Activated naive CD8-positive, alpha-beta T cell treated with anti-CD3 and anti-CD28 coated beads, Interleukin-2, amount 50 U/mL, for 24 hours (primary cell): ENCODE measurements around the gene EFHD2.
"Not testable (repeated sequence)": the region's sequence is repeated elsewhere in the genome, so short reads cannot be mapped to it uniquely, and the experiment has no call there.

Experiments used
- ATAC-seq: fragments of 150-1000 bp; cut with Tn5 transposase; one replicate; pipeline ENCODE4 v1.10.0; 2021
- DNase-seq: peaks from one replicate; pipeline ENCODE4 v3.0.0; 2021
- H3K27ac Mint-ChIP-seq: one replicate; pipeline ENCODE4 v1.8.0; 2021; ENCODE audit warnings: mild to moderate bottlenecking, mixed read lengths
- H3K27me3 Mint-ChIP-seq: one replicate; pipeline ENCODE4 v1.8.0; 2021; ENCODE audit warnings: mixed read lengths
- H3K36me3 Mint-ChIP-seq: one replicate; pipeline ENCODE4 v1.8.0; 2021; ENCODE audit warnings: low read depth, mixed read lengths
- H3K4me1 Mint-ChIP-seq: one replicate; pipeline ENCODE4 v1.8.0; 2021; ENCODE audit warnings: mixed read lengths
- H3K4me3 Mint-ChIP-seq: one replicate; pipeline ENCODE4 v1.8.0; 2021; ENCODE audit warnings: mild to moderate bottlenecking, moderate library complexity, mixed read lengths
- H3K9me3 Mint-ChIP-seq: one replicate; pipeline ENCODE4 v1.8.0; 2021; ENCODE audit warnings: mixed read lengths

Gene EFHD2

GRCh38 chr1:15409388-15410222 is at the start of gene EFHD2:
EFHD2 (plus strand) TSS chr1:15409888; CDS start chr1:15409972, 84 bp downstream.
- peak within 1 kb of the TSS; percentile 82 for H3K27ac Mint-ChIP-seq
- H3K4me3 Mint-ChIP-seq, result peak within 1 kb of the TSS; percentile 91
- DNase-seq, result peak; percentile 87
- H3K36me3 Mint-ChIP-seq, result peaks cover 9% of the 10 kb centered on the region
- no peaks in the 10 kb centered on the region for H3K9me3 Mint-ChIP-seq
- H3K27me3 Mint-ChIP-seq, result peaks cover 12% of the 10 kb centered on the region
- peaks cover 40% of the 10 kb centered on the region for H3K4me1 Mint-ChIP-seq
- ATAC-seq, result peak; percentile 85

- no peaks in the 10 kb centered on the region for H3K9me3 Mint-ChIP-seq
- H3K27ac Mint-ChIP-seq, result no peak overlapping the region
- no peak overlapping the region for H3K4me3 Mint-ChIP-seq
- ATAC-seq (no peak), DNase-seq (no peak)
- H3K4me1 Mint-ChIP-seq, result peaks cover 10% of the 10 kb centered on the region
- peaks cover 14% of the 10 kb centered on the region for H3K27me3 Mint-ChIP-seq
- no peaks in the 10 kb centered on the region for H3K36me3 Mint-ChIP-seq
These were observed 49.0 kb upstream of the EFHD2 start for GRCh38 chr1:15360700-15361099.

GRCh38 chr1:15362096-15362736 is 47.5 kb upstream of the EFHD2 start:
- H3K36me3 Mint-ChIP-seq, result no peaks in the 10 kb centered on the region
- no peaks in the 10 kb centered on the region for H3K4me1 Mint-ChIP-seq
- no peaks in the 10 kb centered on the region for H3K9me3 Mint-ChIP-seq
- no peak overlapping the region for H3K27ac Mint-ChIP-seq
- DNase-seq (no peak), ATAC-seq (no peak)
- H3K4me3 Mint-ChIP-seq, result no peak overlapping the region
- peaks cover 10% of the 10 kb centered on the region for H3K27me3 Mint-ChIP-seq

- Mint-ChIP-seq H3K27ac (no peak overlapping the region), H3K4me1 (no peaks in the 10 kb centered on the region), H3K36me3 (no peaks in the 10 kb centered on the region), H3K4me3 (no peak overlapping the region), H3K9me3 (no peaks in the 10 kb centered on the region), H3K27me3 (peaks cover 8% of the 10 kb centered on the region)
- no peak for DNase-seq
- ATAC-seq, result no peak
These were observed 47.0 kb upstream of the EFHD2 start for GRCh38 chr1:15362737-15363128.

GRCh38 chr1:15364740-15365139 is 44.9 kb upstream of the EFHD2 start:
- Mint-ChIP-seq H3K27me3 (peaks cover 5% of the 10 kb centered on the region), H3K4me1 (no peaks in the 10 kb centered on the region), H3K27ac (no peak overlapping the region), H3K4me3 (no peak overlapping the region), H3K36me3 (no peaks in the 10 kb centered on the region), H3K9me3 (no peaks in the 10 kb centered on the region)
- no peak for DNase-seq
- ATAC-seq, result no peak

- Mint-ChIP-seq H3K27ac (no peak overlapping the region), H3K27me3 (peaks cover 8% of the 10 kb centered on the region), H3K36me3 (no peaks in the 10 kb centered on the region), H3K4me3 (no peak overlapping the region), H3K9me3 (no peaks in the 10 kb centered on the region), H3K4me1 (no peaks in the 10 kb centered on the region)
- DNase-seq (no peak), ATAC-seq (no peak)
These were observed 40.8 kb upstream of the EFHD2 start for GRCh38 chr1:15368888-15369287.

GRCh38 chr1:15370268-15370667 is 39.4 kb upstream of the EFHD2 start:
- ATAC-seq (no peak), DNase-seq (no peak)
- H3K36me3 Mint-ChIP-seq, result no peaks in the 10 kb centered on the region
- no peaks in the 10 kb centered on the region for H3K9me3 Mint-ChIP-seq
- H3K27ac Mint-ChIP-seq, result no peak overlapping the region
- no peak overlapping the region for H3K4me3 Mint-ChIP-seq
- H3K4me1 Mint-ChIP-seq, result no peaks in the 10 kb centered on the region
- H3K27me3 Mint-ChIP-seq, result peaks cover 4% of the 10 kb centered on the region

GRCh38 chr1:15370781-15371520 is 38.7 kb upstream of the EFHD2 start:
- Mint-ChIP-seq H3K4me3 (no peak overlapping the region), H3K27ac (no peak overlapping the region), H3K4me1 (no peaks in the 10 kb centered on the region), H3K36me3 (no peaks in the 10 kb centered on the region), H3K27me3 (peaks cover 4% of the 10 kb centered on the region), H3K9me3 (no peaks in the 10 kb centered on the region)
- ATAC-seq (no peak), DNase-seq (no peak)

GRCh38 chr1:15371610-15372545 is 37.8 kb upstream of the EFHD2 start:
- DNase-seq (no peak), ATAC-seq (no peak)
- H3K4me3 Mint-ChIP-seq, result no peak overlapping the region
- no peaks in the 10 kb centered on the region for H3K9me3 Mint-ChIP-seq
- no peak overlapping the region for H3K27ac Mint-ChIP-seq
- peaks cover 4% of the 10 kb centered on the region for H3K27me3 Mint-ChIP-seq
- H3K4me1 Mint-ChIP-seq, result no peaks in the 10 kb centered on the region
- H3K36me3 Mint-ChIP-seq, result no peaks in the 10 kb centered on the region

- Mint-ChIP-seq H3K4me1 (no peaks in the 10 kb centered on the region), H3K27ac (no peak overlapping the region), H3K27me3 (peaks cover 9% of the 10 kb centered on the region), H3K36me3 (no peaks in the 10 kb centered on the region), H3K4me3 (no peak overlapping the region), H3K9me3 (no peaks in the 10 kb centered on the region)
- DNase-seq (no peak), ATAC-seq (no peak)
These were observed 31.0 kb upstream of the EFHD2 start for GRCh38 chr1:15378729-15379128.

- H3K36me3 Mint-ChIP-seq, ATAC-seq, H3K4me1 Mint-ChIP-seq: not testable (repeated sequence)
These were observed 30.5 kb upstream of the EFHD2 start for GRCh38 chr1:15379151-15379550.

GRCh38 chr1:15380601-15381508 is 28.8 kb upstream of the EFHD2 start:
- no peak for ATAC-seq
- Mint-ChIP-seq H3K4me3 (no peak overlapping the region), H3K27me3 (peaks cover 15% of the 10 kb centered on the region), H3K27ac (no peak overlapping the region), H3K9me3 (no peaks in the 10 kb centered on the region), H3K4me1 (peaks cover 7% of the 10 kb centered on the region), H3K36me3 (no peaks in the 10 kb centered on the region)
- no peak for DNase-seq

More at GRCh38 chr1:15379151-15379550, 30.5 kb upstream of the EFHD2 start:
- not testable (repeated sequence) for H3K27me3 Mint-ChIP-seq, H3K27ac Mint-ChIP-seq, DNase-seq, H3K9me3 Mint-ChIP-seq, H3K4me3 Mint-ChIP-seq

GRCh38 chr1:15381805-15382204 is 27.9 kb upstream of the EFHD2 start:
- H3K27ac Mint-ChIP-seq, result no peak overlapping the region
- ATAC-seq, result no peak
- no peak for DNase-seq
- H3K9me3 Mint-ChIP-seq, result no peaks in the 10 kb centered on the region
- H3K4me3 Mint-ChIP-seq, result no peak overlapping the region
- no peaks in the 10 kb centered on the region for H3K36me3 Mint-ChIP-seq
- peaks cover 19% of the 10 kb centered on the region for H3K27me3 Mint-ChIP-seq
- peaks cover 16% of the 10 kb centered on the region for H3K4me1 Mint-ChIP-seq
